GM12878 (cell line): Measurements from ENCODE around the gene RAB6B.

ENCODE experiments used
- CHD2 ChIP-seq: IDR thresholded peaks from 2 replicates; pipeline ENCODE4 v1.6.1; 2011; ENCODE audit warnings: low read depth, low read length, improper control_type of control experiment, borderline replicate concordance
- EZH2 ChIP-seq: IDR thresholded peaks from 2 replicates; pipeline ENCODE4 v1.6.1; 2012; ENCODE audit warnings: low read depth, mild to moderate bottlenecking, control low read depth, inconsistent platforms, low read length, borderline replicate concordance; ENCODE audit not compliant: control insufficient read depth
- POLR2AphosphoS5 ChIP-seq: IDR thresholded peaks from 2 replicates; pipeline ENCODE4 v1.6.1; 2011; ENCODE audit warnings: mild to moderate bottlenecking, low read length, inconsistent platforms

GRCh38 chr3:133915685-133916658 lies 20.3 kb upstream of the RAB6B start:
- no peak for TF ChIP-seq EZH2
- no peak for TF ChIP-seq CHD2
- no peak for TF ChIP-seq POLR2AphosphoS5
